Choroid plexus epithelial cell (primary cell): ENCODE measurements around the gene RSPRY1.

ENCODE experiments used
- DNase-seq: peaks from one replicate; pipeline ENCODE4 v3.0.0-alpha.2; 2010; ENCODE audit warnings: low read depth
- H3K4me3 ChIP-seq: 2 replicates; pipeline ENCODE4 v1.5.1; 2011; ENCODE audit warnings: low read depth, mild to moderate bottlenecking, control low read depth, low read length, moderate library complexity
- TF ChIP-seq, protein P1 (sequence below): conservative IDR thresholded peaks from 2 replicates; pipeline ENCODE4 v1.5.1; 2011; ENCODE audit warnings: low read depth, mild to moderate bottlenecking, control low read depth, inconsistent platforms, low read length, moderate library complexity

Gene RSPRY1

GRCh38 chr16:57225978-57226377 lies 39.8 kb downstream of the RSPRY1 start:
- no peak overlapping the region for H3K4me3 ChIP-seq
- DNase-seq = no peak
- TF ChIP-seq, protein P1, sequence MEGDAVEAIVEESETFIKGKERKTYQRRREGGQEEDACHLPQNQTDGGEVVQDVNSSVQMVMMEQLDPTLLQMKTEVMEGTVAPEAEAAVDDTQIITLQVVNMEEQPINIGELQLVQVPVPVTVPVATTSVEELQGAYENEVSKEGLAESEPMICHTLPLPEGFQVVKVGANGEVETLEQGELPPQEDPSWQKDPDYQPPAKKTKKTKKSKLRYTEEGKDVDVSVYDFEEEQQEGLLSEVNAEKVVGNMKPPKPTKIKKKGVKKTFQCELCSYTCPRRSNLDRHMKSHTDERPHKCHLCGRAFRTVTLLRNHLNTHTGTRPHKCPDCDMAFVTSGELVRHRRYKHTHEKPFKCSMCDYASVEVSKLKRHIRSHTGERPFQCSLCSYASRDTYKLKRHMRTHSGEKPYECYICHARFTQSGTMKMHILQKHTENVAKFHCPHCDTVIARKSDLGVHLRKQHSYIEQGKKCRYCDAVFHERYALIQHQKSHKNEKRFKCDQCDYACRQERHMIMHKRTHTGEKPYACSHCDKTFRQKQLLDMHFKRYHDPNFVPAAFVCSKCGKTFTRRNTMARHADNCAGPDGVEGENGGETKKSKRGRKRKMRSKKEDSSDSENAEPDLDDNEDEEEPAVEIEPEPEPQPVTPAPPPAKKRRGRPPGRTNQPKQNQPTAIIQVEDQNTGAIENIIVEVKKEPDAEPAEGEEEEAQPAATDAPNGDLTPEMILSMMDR = no peak

DNA sequence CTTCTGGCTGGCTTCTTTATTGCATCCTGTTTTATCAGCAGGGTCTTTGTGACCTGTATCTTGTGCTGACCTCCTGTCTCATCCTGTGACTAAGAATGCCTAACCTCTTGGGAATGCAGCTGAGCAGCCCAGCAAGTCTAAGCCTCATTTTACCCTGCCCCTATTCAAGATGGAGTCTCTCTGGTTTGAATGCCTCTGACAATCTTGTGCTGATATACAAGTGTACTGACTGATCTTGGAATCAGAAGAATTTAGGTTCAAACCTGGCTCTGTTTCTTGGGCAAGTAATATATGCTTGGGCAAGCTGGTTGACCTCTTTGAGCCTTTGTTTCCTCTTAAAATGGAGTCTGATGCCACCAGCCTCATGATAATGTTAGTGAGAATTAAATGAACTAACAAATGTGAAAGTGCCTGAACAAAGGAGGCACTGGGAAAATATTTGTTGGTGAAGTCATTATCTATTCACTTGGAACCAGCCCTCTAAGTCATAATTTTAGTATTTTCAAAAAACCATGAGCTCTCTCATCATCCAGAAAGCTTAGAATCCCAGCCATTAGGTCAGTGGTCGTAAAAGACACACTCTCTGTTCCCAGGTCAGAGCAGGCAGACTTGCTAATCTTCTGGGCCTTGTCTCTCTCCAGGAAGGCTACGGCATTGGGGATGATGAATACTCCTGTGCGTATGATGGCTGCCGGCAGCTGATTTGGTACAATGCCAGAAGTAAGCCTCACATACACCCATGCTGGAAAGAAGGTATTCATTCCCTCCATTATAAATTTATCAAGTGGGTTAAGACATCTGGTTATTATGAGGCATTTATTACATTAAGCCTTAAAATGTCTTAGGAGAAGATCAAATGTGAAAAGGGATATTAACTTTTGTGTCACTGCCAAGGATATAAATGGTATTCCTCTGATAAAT lies 40.8 kb downstream of the RSPRY1 start:
- no peak for DNase-seq
- TF ChIP-seq, protein P1 = no peak
- no peak overlapping the region for H3K4me3 ChIP-seq

- DNase-seq = no peak
- TF ChIP-seq, protein P1 = no peak
- no peak overlapping the region for H3K4me3 ChIP-seq
These were observed 43.0 kb downstream of the RSPRY1 start for GRCh38 chr16:57229079-57229478.

DNA sequence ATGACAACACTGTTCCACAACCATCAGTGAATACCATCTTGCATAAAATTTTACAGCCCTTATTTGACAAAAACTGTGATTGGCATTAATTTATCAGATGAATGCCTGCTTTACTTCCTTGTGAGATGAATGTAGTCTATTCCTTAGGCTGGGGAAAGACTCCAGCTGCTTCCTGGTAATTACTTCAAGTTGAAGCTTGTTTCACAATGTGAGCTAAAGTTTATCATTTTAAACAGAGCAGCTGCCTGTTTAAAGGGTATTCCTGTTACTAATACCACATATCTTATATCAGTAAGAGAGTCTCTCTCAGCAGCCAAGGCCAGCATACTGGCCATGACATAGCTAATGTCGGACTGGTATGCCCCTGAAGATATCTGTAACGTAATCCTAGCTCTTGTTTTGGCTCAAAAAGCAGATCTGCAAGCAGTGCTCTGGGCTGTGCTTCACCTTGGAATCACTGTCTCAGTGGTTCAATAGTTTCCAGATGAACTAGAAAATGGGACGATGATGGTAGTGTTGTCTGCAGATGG lies 45.8 kb downstream of the RSPRY1 start:
- no peak overlapping the region for H3K4me3 ChIP-seq
- no peak for DNase-seq
- TF ChIP-seq, protein P1 = no peak

GRCh38 chr16:57233944-57234706 lies 48.0 kb downstream of the RSPRY1 start:
- DNase-seq = no peak
- H3K4me3 ChIP-seq = no peak overlapping the region
- TF ChIP-seq, protein P1 = no peak

- H3K4me3 ChIP-seq = no peak overlapping the region
- TF ChIP-seq, protein P1 = no peak
- no peak for DNase-seq
These were observed 48.6 kb downstream of the RSPRY1 start for GRCh38 chr16:57234707-57235092.
